IMR-90 (cell line): ENCODE results near the gene TCL1A. TPM values are rescaled to one million over a fixed set of nuclear protein-coding genes. Genes with fewer than 3 reads are reported as not detected.

Source experiments
- ATAC-seq: fragments of 200-7000 bp; cut with Tn5 transposase; 2 replicates; pipeline ENCODE4 v1.9.1; 2020; ENCODE audit warnings: low read depth, mild to moderate bottlenecking, moderate library complexity
- BruUV-seq: library from RNA; stranded (reverse); fragments of 400-500 nt; replicated peaks from 2 replicates; lab custom pipeline; 2021; lab: Mats Ljungman, UMichigan
- CTCF ChIA-PET: fragments of 300-600 bp; formaldehyde crosslinking; extraction: SDS; loops from one replicate; lab custom pipeline; 2021; ENCODE audit warnings: antibody characterized with exemption; lab: Yijun Ruan, JAX
- POLR2A ChIA-PET: fragments of 300-600 bp; sonication (Branson Sonifier 250); formaldehyde crosslinking; loops from one replicate; lab custom pipeline; 2022; ENCODE audit warnings: antibody characterized with exemption; ENCODE audit not compliant: unreplicated experiment; lab: Charles Lee
- DNase-seq: peaks from one replicate; pipeline ENCODE4 v3.0.0; 2013
- H2AFZ ChIP-seq: replicated peaks from 2 replicates; pipeline ENCODE3; 2013; ENCODE audit warnings: low read length, mild to moderate bottlenecking; ENCODE audit not compliant: poor library complexity
- H2AK5ac ChIP-seq: 2 replicates; pipeline ENCODE4 v1.6.1; 2013; ENCODE audit warnings: low read depth, low read length, inconsistent platforms
- H2AK9ac ChIP-seq: replicated peaks from 2 replicates; pipeline ENCODE3; 2013; ENCODE audit warnings: mild to moderate bottlenecking, low read depth, low read length, moderate library complexity; ENCODE audit not compliant: poor library complexity
- H2BK120ac ChIP-seq: 2 replicates; pipeline ENCODE4 v1.6.1; 2013; ENCODE audit warnings: low read depth, low read length, inconsistent platforms
- H2BK15ac ChIP-seq: 3 replicates; pipeline ENCODE4 v1.6.1; 2013; ENCODE audit warnings: low read depth, low read length, inconsistent platforms
- H2BK20ac ChIP-seq: 2 replicates; pipeline ENCODE4 v1.6.1; 2013; ENCODE audit warnings: low read depth, mild to moderate bottlenecking, inconsistent platforms, low read length, moderate library complexity
- H2BK5ac ChIP-seq: 2 replicates; pipeline ENCODE4 v1.6.1; 2013; ENCODE audit warnings: mild to moderate bottlenecking, low read depth, low read length, inconsistent platforms; ENCODE audit not compliant: poor library complexity, severe bottlenecking
- H3K14ac ChIP-seq: replicated peaks from 2 replicates; pipeline ENCODE4 v1.6.1; 2013; ENCODE audit warnings: low read depth, low read length, inconsistent platforms
- H3K18ac ChIP-seq: 2 replicates; pipeline ENCODE4 v1.6.1; 2013; ENCODE audit warnings: low read depth, low read length, control low read depth
- H3K23ac ChIP-seq: 2 replicates; pipeline ENCODE4 v1.6.1; 2013; ENCODE audit warnings: low read depth, low read length, inconsistent platforms
- H3K27ac ChIP-seq: 2 replicates; pipeline ENCODE4 v1.5.1; 2013; ENCODE audit warnings: mild to moderate bottlenecking, control low read depth, low read length; ENCODE audit not compliant: insufficient read depth
- H3K27me3 ChIP-seq: 2 replicates; pipeline ENCODE4 v1.6.1; 2013; ENCODE audit warnings: low read length; ENCODE audit not compliant: control insufficient read depth, insufficient read depth
- H3K36me3 ChIP-seq: 2 replicates; pipeline ENCODE4 v1.6.1; 2013; ENCODE audit warnings: low read length, mixed read lengths; ENCODE audit not compliant: control insufficient read depth, insufficient read depth
- H3K4ac ChIP-seq: 2 replicates; pipeline ENCODE4 v1.6.1; 2013; ENCODE audit warnings: low read depth, low read length, inconsistent platforms
- H3K4me1 ChIP-seq: 2 replicates; pipeline ENCODE4 v1.6.1; 2013; ENCODE audit warnings: low read length, mixed read lengths; ENCODE audit not compliant: control insufficient read depth, insufficient read depth
- H3K4me2 ChIP-seq: 2 replicates; pipeline ENCODE4 v1.6.1; 2013; ENCODE audit warnings: low read depth, mild to moderate bottlenecking, control low read depth, low read length, moderate library complexity
- H3K4me3 ChIP-seq: 2 replicates; pipeline ENCODE4 v1.5.1; 2013; ENCODE audit warnings: low read depth, mild to moderate bottlenecking, control low read depth, low read length, moderate library complexity; ENCODE audit not compliant: insufficient read depth
- H3K56ac ChIP-seq: 2 replicates; pipeline ENCODE4 v1.6.1; 2013; ENCODE audit warnings: low read length, inconsistent platforms; ENCODE audit not compliant: insufficient read depth; ENCODE audit errors: extremely low read depth
- H3K79me1 ChIP-seq, 2 experiments: 2 replicates each; pipeline ENCODE4 v1.6.1; 2013; ENCODE audit warnings: low read length in 2 of 2, inconsistent platforms in 1 of 2, low read depth in 1 of 2
- H3K9ac ChIP-seq: 2 replicates; pipeline ENCODE4 v1.6.1; 2013; ENCODE audit warnings: low read depth, low read length, control low read depth
- H3K9me1 ChIP-seq: 2 replicates; pipeline ENCODE4 v1.6.1; 2013; ENCODE audit warnings: low read length, inconsistent platforms; ENCODE audit not compliant: insufficient read depth
- H3K9me3 ChIP-seq: 2 replicates; pipeline ENCODE4 v1.6.1; 2013; ENCODE audit warnings: low read length; ENCODE audit not compliant: control insufficient read depth, insufficient read depth
- H4K20me1 ChIP-seq: 2 replicates; pipeline ENCODE4 v1.6.1; 2013; ENCODE audit warnings: low read length, inconsistent platforms; ENCODE audit not compliant: insufficient read depth
- H4K5ac ChIP-seq: 2 replicates; pipeline ENCODE4 v1.6.1; 2013; ENCODE audit warnings: mild to moderate bottlenecking, low read depth, low read length, control low read depth
- H4K8ac ChIP-seq, 2 experiments: 2 replicates each; pipeline ENCODE4 v1.6.1; 2013; ENCODE audit warnings: low read depth in 2 of 2, low read length in 2 of 2, control low read depth in 1 of 2, inconsistent platforms in 1 of 2
- H4K91ac ChIP-seq: 2 replicates; pipeline ENCODE4 v1.6.1; 2013; ENCODE audit warnings: low read depth, low read length, inconsistent platforms; ENCODE audit not compliant: insufficient read depth
- BHLHE40 ChIP-seq: fragments of 150-350 bp; IDR thresholded peaks from 2 replicates; pipeline ENCODE4 v1.6.1; 2016; ENCODE audit warnings: mild to moderate bottlenecking, low read depth, low read length
- CEBPB ChIP-seq: IDR thresholded peaks from 2 replicates; pipeline ENCODE4 v1.6.1; 2012; ENCODE audit warnings: low read depth, low read length, improper control_type of control experiment
- CHD1 ChIP-seq: IDR thresholded peaks from 2 replicates; pipeline ENCODE4 v1.6.1; 2012; ENCODE audit warnings: low read depth, low read length, improper control_type of control experiment
- CTCF ChIP-seq: conservative IDR thresholded peaks from 2 replicates; pipeline ENCODE4 v1.5.1; 2012; ENCODE audit warnings: mild to moderate bottlenecking, low read depth, low read length, improper control_type of control experiment
- ELK1 ChIP-seq: fragments of 150-350 bp; IDR thresholded peaks from 2 replicates; pipeline ENCODE4 v1.6.1; 2016; ENCODE audit warnings: low read depth, mild to moderate bottlenecking, low read length, moderate library complexity, borderline replicate concordance
- FOS ChIP-seq: fragments of 150-350 bp; IDR thresholded peaks from 2 replicates; pipeline ENCODE4 v1.6.1; 2016; ENCODE audit warnings: low read depth, low read length
- MAFK ChIP-seq: IDR thresholded peaks from 2 replicates; pipeline ENCODE4 v1.6.1; 2012; ENCODE audit warnings: low read depth, low read length, improper control_type of control experiment
- MAZ ChIP-seq: IDR thresholded peaks from 2 replicates; pipeline ENCODE4 v1.6.1; 2012; ENCODE audit warnings: low read depth, mild to moderate bottlenecking, low read length, improper control_type of control experiment, moderate library complexity, borderline replicate concordance
- MXI1 ChIP-seq: IDR thresholded peaks from 2 replicates; pipeline ENCODE4 v1.6.1; 2012; ENCODE audit warnings: low read depth, mild to moderate bottlenecking, low read length, moderate library complexity, borderline replicate concordance
- NFE2L2 ChIP-seq: fragments of 150-350 bp; IDR thresholded peaks from 2 replicates; pipeline ENCODE4 v1.6.1; 2016; ENCODE audit warnings: low read depth, mild to moderate bottlenecking, low read length
- POLR2A ChIP-seq: IDR thresholded peaks from 2 replicates; pipeline ENCODE4 v1.6.1; 2012; ENCODE audit warnings: mild to moderate bottlenecking, low read depth, low read length
- RAD21 ChIP-seq: IDR thresholded peaks from 2 replicates; pipeline ENCODE4 v1.6.1; 2012; ENCODE audit warnings: low read length, improper control_type of control experiment
- RCOR1 ChIP-seq: IDR thresholded peaks from 2 replicates; pipeline ENCODE4 v1.6.1; 2012; ENCODE audit warnings: mild to moderate bottlenecking, low read length, improper control_type of control experiment; ENCODE audit not compliant: insufficient replicate concordance
- RFX5 ChIP-seq: IDR thresholded peaks from 2 replicates; pipeline ENCODE4 v1.8.0; 2012; ENCODE audit warnings: low read depth, mild to moderate bottlenecking, low read length, moderate library complexity
- SMC3 ChIP-seq: fragments of 150-350 bp; IDR thresholded peaks from 2 replicates; pipeline ENCODE4 v1.6.1; 2016; ENCODE audit warnings: low read depth, mild to moderate bottlenecking, antibody characterized with exemption, low read length, moderate library complexity
- USF2 ChIP-seq: fragments of 150-350 bp; IDR thresholded peaks from 2 replicates; pipeline ENCODE4 v1.6.1; 2017; ENCODE audit warnings: mild to moderate bottlenecking, antibody characterized with exemption, low read length, low read depth
- WGBS, 2 experiments: methylation state at CpG; one replicate each; pipeline versions ENCODE4 v1.1.5 to v1.1.7; 2013; ENCODE audit warnings: missing lambda C conversion rate in 2 of 2; ENCODE audit not compliant: insufficient read length in 1 of 2; ENCODE audit errors: extremely low coverage in 2 of 2; 5-methylcytosine and 5-hydroxymethylcytosine counted together
- dilution Hi-C: fragments of 300-500 bp; cut with HindIII; formaldehyde crosslinking; loops from one replicate; pipeline ENCODE4 v1.14.3; 2018; ENCODE audit warnings: low sequenced_read_pairs; ENCODE audit not compliant: unreplicated experiment
- in situ Hi-C: fragments of 300-500 bp; cut with MboI; formaldehyde crosslinking; loops from 3 replicates; pipeline ENCODE4 v1.14.3; 2019; ENCODE audit warnings: low sequenced_read_pairs, inconsistent platforms, mixed read lengths
- intact Hi-C: fragments of 100-400 bp; cut with micrococcal nuclease; formaldehyde crosslinking; loops from 2 replicates; pipeline ENCODE4 v1.10.0; 2022
- polyA plus RNA-seq, 3 experiments: library from polyadenylated mRNA; depleted of rRNA; stranded (reverse); fragments of >200 nt; gene quantifications; 2 replicates each; pipeline ENCODE4 v1.2.3, GENCODE V29; 2012; ENCODE audit warnings: low replicate concordance in 1 of 3
- total RNA-seq: library from RNA; depleted of rRNA; stranded (reverse); fragments of >200 nt; gene quantifications from 2 replicates; pipeline ENCODE4 v1.2.3, GENCODE V29; 2012

Gene TCL1A
- total and polyA plus RNA-seq, 2 of the 4 experiments (the other 2 are of a cell fraction) = not detected

GRCh38 chr14:95741038-95741490 is 27.1 kb upstream of the TCL1A start:
- dilution Hi-C loops = no loop called here

More at GRCh38 chr14:95741038-95741490, 27.1 kb upstream of the TCL1A start:
- Histone ChIP-seq H4K20me1 (no peaks in the 10 kb centered on the region), H4K5ac (no peak overlapping the region), H3K79me1 (no peaks in the 10 kb centered on the region), H3K18ac (no peak overlapping the region), H2AFZ (no peak overlapping the region), H3K4me1 (no peaks in the 10 kb centered on the region), H3K9ac (no peak overlapping the region), H3K4ac (no peak overlapping the region), H3K56ac (no peak overlapping the region), H4K8ac (no peak overlapping the region), H3K27me3 (no peaks in the 10 kb centered on the region), H3K23ac (no peak overlapping the region), H3K9me3 (no peaks in the 10 kb centered on the region), H4K91ac (no peak overlapping the region), H3K4me2 (no peak overlapping the region), H2BK15ac (no peak overlapping the region), H2BK20ac (no peak overlapping the region), H3K4me3 (no peak overlapping the region), H2BK120ac (no peak overlapping the region), H2BK5ac (no peak overlapping the region), H3K14ac (no peak overlapping the region), H3K36me3 (no peaks in the 10 kb centered on the region), H3K27ac (no peak overlapping the region), H2AK5ac (no peak overlapping the region), H2AK9ac (no peak overlapping the region), H3K9me1 (no peaks in the 10 kb centered on the region)
- DNase-seq = no peak
- no peak for ATAC-seq
- 0% methylated on average over 1 of the region's 5 CpGs; no CpG with 5 or more reads in 1 of the 2 experiments for WGBS, 2 experiments
- POLR2A ChIA-PET = no interaction called here
- in situ Hi-C loops = no loop called here
- BruUV-seq = no TSS peak
- intact Hi-C loops = no loop called here
- TF ChIP-seq POLR2A (no peak), RAD21 (no peak), BHLHE40 (no peak), MXI1 (no peak), FOS (no peak), NFE2L2 (no peak), MAFK (no peak), CEBPB (no peak), USF2 (no peak), ELK1 (no peak), RCOR1 (no peak), CTCF (no peak), SMC3 (no peak), MAZ (no peak), CHD1 (no peak), RFX5 (no peak)
- CTCF ChIA-PET = no interaction called here
